HEK293 (cell line): ENCODE results near the gene HIP1.

Experiments used
- CTCF ChIA-PET: fragments of 350-600 bp; formaldehyde crosslinking; extraction: SDS; loops from one replicate; lab custom pipeline; 2021; ENCODE audit warnings: antibody characterized with exemption; lab: Yijun Ruan, JAX
- POLR2A ChIA-PET: fragments of 300-600 bp; formaldehyde crosslinking; extraction: SDS; loops from one replicate; lab custom pipeline; 2020; ENCODE audit warnings: antibody characterized with exemption, inconsistent platforms; lab: Yijun Ruan, JAX
- H3K27ac ChIP-seq: fragments of 200-500 bp; sonication (Bioruptor generic); 2 replicates; pipeline ENCODE4 v1.5.1; 2014; ENCODE audit warnings: low read depth, low read length, control low read depth, inconsistent platforms; ENCODE audit errors: extremely low read depth
- H3K36me3 ChIP-seq, 2 experiments: fragments of 200-500 bp in 1 of 2; sonication (Bioruptor generic) in 1 of 2; 1 replicate in 1 of 2; 2 replicates in 1 of 2; pipeline ENCODE4 v1.5.1; 2014 to 2017; ENCODE audit warnings: inconsistent platforms in 2 of 2, low read length in 2 of 2; ENCODE audit not compliant: control insufficient read depth in 2 of 2, insufficient read depth in 1 of 2
- H3K4me1 ChIP-seq: fragments of 200-500 bp; sonication (Bioruptor generic); 2 replicates; pipeline ENCODE4 v1.5.1; 2014; ENCODE audit warnings: mild to moderate bottlenecking, low read length, inconsistent platforms; ENCODE audit not compliant: control insufficient read depth, insufficient read depth
- H3K4me3 ChIP-seq: 2 replicates; pipeline ENCODE4 v1.5.1; 2011; ENCODE audit warnings: low read depth, mild to moderate bottlenecking, control low read depth, low read length, moderate library complexity
- H3K9me3 ChIP-seq: fragments of 200-500 bp; sonication (Bioruptor generic); 2 replicates; pipeline ENCODE4 v1.5.1; 2014; ENCODE audit warnings: low read depth, low read length, inconsistent platforms; ENCODE audit not compliant: control insufficient read depth, insufficient read depth
- CTCF ChIP-seq: fragments of 450-650 bp; formaldehyde crosslinking; IDR thresholded peaks from 2 replicates; pipeline ENCODE4 v1.5.1; 2016; ENCODE audit warnings: missing biosample characterization, missing genetic modification characterization
- GLIS1 ChIP-seq: fragments of 450-650 bp; formaldehyde crosslinking; IDR thresholded peaks from 2 replicates; pipeline ENCODE4 v1.5.1; 2016; ENCODE audit warnings: missing biosample characterization, missing genetic modification characterization
- HOXC10 ChIP-seq: sonication (generic); formaldehyde crosslinking; IDR thresholded peaks from 2 replicates; pipeline ENCODE4 v1.8.1; 2023; ENCODE audit warnings: mild to moderate bottlenecking, missing genetic modification reagents
- ZBTB21 ChIP-seq: fragments of 450-650 bp; formaldehyde crosslinking; IDR thresholded peaks from 2 replicates; pipeline ENCODE4 v1.5.1; 2017; ENCODE audit warnings: missing biosample characterization, missing genetic modification characterization
- ZEB2 ChIP-seq: fragments of 450-650 bp; formaldehyde crosslinking; IDR thresholded peaks from 2 replicates; pipeline ENCODE4 v1.5.1; 2016; ENCODE audit warnings: missing biosample characterization, missing genetic modification characterization
- ZNF146 ChIP-seq: fragments of 450-650 bp; formaldehyde crosslinking; IDR thresholded peaks from 2 replicates; pipeline ENCODE4 v1.5.1; 2016; ENCODE audit warnings: missing biosample characterization, missing genetic modification characterization
- ZNF174 ChIP-seq: fragments of 450-650 bp; formaldehyde crosslinking; IDR thresholded peaks from 2 replicates; pipeline ENCODE4 v1.5.0; 2017; ENCODE audit warnings: missing biosample characterization, mild to moderate bottlenecking, missing genetic modification characterization
- ZNF266 ChIP-seq: fragments of 450-650 bp; formaldehyde crosslinking; IDR thresholded peaks from 2 replicates; pipeline ENCODE4 v1.5.1; 2016; ENCODE audit warnings: missing biosample characterization, missing genetic modification characterization, low read depth
- ZNF324 ChIP-seq: fragments of 450-650 bp; formaldehyde crosslinking; IDR thresholded peaks from 2 replicates; pipeline ENCODE4 v1.5.1; 2016; ENCODE audit warnings: missing biosample characterization, missing genetic modification characterization
- ZNF335 ChIP-seq: fragments of 450-650 bp; formaldehyde crosslinking; conservative IDR thresholded peaks from 2 replicates; pipeline ENCODE4 v1.5.1; 2016; ENCODE audit warnings: missing biosample characterization, missing genetic modification characterization
- ZNF341 ChIP-seq: fragments of 450-650 bp; formaldehyde crosslinking; IDR thresholded peaks from 2 replicates; pipeline ENCODE4; 2016; ENCODE audit warnings: low read depth, missing biosample characterization, missing genetic modification characterization
- ZNF350 ChIP-seq: fragments of 450-650 bp; formaldehyde crosslinking; IDR thresholded peaks from 2 replicates; pipeline ENCODE4 v1.5.0; 2017; ENCODE audit warnings: missing biosample characterization, mild to moderate bottlenecking, missing genetic modification characterization
- ZNF391 ChIP-seq: fragments of 450-650 bp; formaldehyde crosslinking; IDR thresholded peaks from 2 replicates; pipeline ENCODE4 v1.5.1; 2016; ENCODE audit warnings: low read depth, missing biosample characterization, missing genetic modification characterization, borderline replicate concordance
- ZNF423 ChIP-seq: fragments of 450-650 bp; formaldehyde crosslinking; IDR thresholded peaks from 2 replicates; pipeline ENCODE4 v1.5.1; 2016; ENCODE audit warnings: missing biosample characterization, missing genetic modification characterization
- ZNF449 ChIP-seq: fragments of 450-650 bp; formaldehyde crosslinking; IDR thresholded peaks from 2 replicates; pipeline ENCODE4 v1.5.1; 2017; ENCODE audit warnings: missing biosample characterization, mild to moderate bottlenecking, missing genetic modification characterization, moderate library complexity
- ZNF510 ChIP-seq: fragments of 450-650 bp; formaldehyde crosslinking; IDR thresholded peaks from 2 replicates; pipeline ENCODE4 v1.5.1; 2018; ENCODE audit warnings: mild to moderate bottlenecking, missing genetic modification characterization, missing biosample characterization; ENCODE audit not compliant: insufficient replicate concordance
- ZNF555 ChIP-seq: fragments of 450-650 bp; formaldehyde crosslinking; conservative IDR thresholded peaks from 2 replicates; pipeline ENCODE4 v1.5.1; 2017; ENCODE audit warnings: missing biosample characterization, mild to moderate bottlenecking, missing genetic modification characterization, inconsistent platforms
- ZNF558 ChIP-seq: fragments of 450-650 bp; formaldehyde crosslinking; IDR thresholded peaks from 2 replicates; pipeline ENCODE4 v1.5.1; 2016; ENCODE audit warnings: missing biosample characterization, missing genetic modification characterization
- ZNF621 ChIP-seq: fragments of 450-650 bp; formaldehyde crosslinking; IDR thresholded peaks from 2 replicates; pipeline ENCODE4 v1.5.1; 2017; ENCODE audit warnings: missing biosample characterization, missing genetic modification characterization
- ZNF660 ChIP-seq: fragments of 450-650 bp; IDR thresholded peaks from 2 replicates; pipeline ENCODE4 v1.5.1; 2018; ENCODE audit warnings: missing biosample characterization, mild to moderate bottlenecking, missing genetic modification characterization
- ZNF670 ChIP-seq: fragments of 450-650 bp; formaldehyde crosslinking; IDR thresholded peaks from 2 replicates; pipeline ENCODE4 v1.5.1; 2016; ENCODE audit warnings: missing biosample characterization, missing genetic modification characterization, low read depth
- ZNF768 ChIP-seq: fragments of 450-650 bp; formaldehyde crosslinking; IDR thresholded peaks from 2 replicates; pipeline ENCODE4 v1.5.1; 2018; ENCODE audit warnings: missing biosample characterization, mild to moderate bottlenecking, missing genetic modification characterization
- ZNF777 ChIP-seq: fragments of 450-650 bp; formaldehyde crosslinking; IDR thresholded peaks from 2 replicates; pipeline ENCODE4 v1.5.1; 2017; ENCODE audit warnings: missing biosample characterization, missing genetic modification characterization, borderline replicate concordance
- ZNF830 ChIP-seq: fragments of 450-650 bp; IDR thresholded peaks from 2 replicates; pipeline ENCODE4 v1.5.0; 2018; ENCODE audit warnings: missing biosample characterization, missing genetic modification characterization, low read depth, mild to moderate bottlenecking, moderate library complexity
- TF ChIP-seq, protein P1 (sequence below): fragments of 450-650 bp; formaldehyde crosslinking; IDR thresholded peaks from 2 replicates; pipeline ENCODE4 v1.5.1; 2016; ENCODE audit warnings: missing biosample characterization, missing genetic modification characterization
- TF ChIP-seq, protein P2 (sequence below): fragments of 450-650 bp; formaldehyde crosslinking; IDR thresholded peaks from 2 replicates; pipeline ENCODE4 v1.5.1; 2016; ENCODE audit warnings: missing biosample characterization, missing genetic modification characterization
- TF ChIP-seq, protein P3 (sequence below): fragments of 450-650 bp; formaldehyde crosslinking; IDR thresholded peaks from 2 replicates; pipeline ENCODE4 v1.5.1; 2017; ENCODE audit warnings: missing biosample characterization, missing genetic modification characterization
- TF ChIP-seq, protein P4 (sequence below): IDR thresholded peaks from 2 replicates; pipeline ENCODE4 v1.6.1; 2011; ENCODE audit warnings: mild to moderate bottlenecking, low read depth, low read length, borderline replicate concordance

The HIP1 gene

DNA sequence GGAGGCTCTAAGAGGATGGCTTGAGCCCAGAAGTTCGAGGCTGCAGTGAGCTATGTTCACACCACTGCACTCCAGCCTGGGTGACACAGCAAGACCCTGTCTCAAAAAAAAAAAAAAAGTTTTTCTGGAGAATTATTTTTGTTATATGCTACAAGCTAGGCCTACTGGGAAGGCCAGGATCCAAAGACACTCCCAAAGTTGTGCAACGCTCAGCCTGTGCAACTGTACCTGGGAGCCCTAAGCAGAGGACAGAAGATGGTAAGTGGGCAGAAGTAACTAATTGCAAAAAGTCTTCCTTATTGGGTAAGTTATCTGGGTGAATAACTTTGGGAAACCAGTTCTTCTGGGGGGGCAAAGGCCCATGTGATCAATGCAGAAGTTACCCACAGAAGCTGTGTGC, 17.3 kb downstream of the HIP1 start:
- CTCF ChIA-PET: interaction anchor here (0.6 to 1.6 kb wide), 2 partner anchors 9 to 41 kb away, joined by 3 to 4 read pairs; no protein-coding TSS in a partner anchor
- H3K36me3 ChIP-seq: no peaks in the 10 kb centered on the region
- H3K9me3 ChIP-seq: no peaks in the 10 kb centered on the region
- no peak for TF ChIP-seq ZNF146 (tag by site-specific recombination)
- TF ChIP-seq, protein P1, sequence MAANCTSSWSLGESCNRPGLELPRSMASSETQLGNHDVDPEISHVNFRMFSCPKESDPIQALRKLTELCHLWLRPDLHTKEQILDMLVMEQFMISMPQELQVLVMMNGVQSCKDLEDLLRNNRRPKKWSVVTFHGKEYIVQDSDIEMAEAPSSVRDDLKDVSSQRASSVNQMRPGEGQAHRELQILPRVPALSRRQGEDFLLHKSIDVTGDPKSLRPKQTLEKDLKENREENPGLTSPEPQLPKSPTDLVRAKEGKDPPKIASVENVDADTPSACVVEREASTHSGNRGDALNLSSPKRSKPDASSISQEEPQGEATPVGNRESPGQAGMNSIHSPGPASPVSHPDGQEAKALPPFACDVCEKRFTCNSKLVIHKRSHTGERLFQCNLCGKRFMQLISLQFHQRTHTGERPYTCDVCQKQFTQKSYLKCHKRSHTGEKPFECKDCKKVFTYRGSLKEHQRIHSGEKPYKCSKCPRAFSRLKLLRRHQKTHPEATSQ (tag by site-specific recombination): no peak
- no peak for TF ChIP-seq ZNF350 (tag by site-specific recombination)
- no peak for TF ChIP-seq ZNF660 (tag by site-specific recombination)
- no peak for TF ChIP-seq ZNF768
- no peak for TF ChIP-seq ZNF391 (tag by site-specific recombination)
- no peak for TF ChIP-seq ZNF670 (tag by site-specific recombination)
- no peak for TF ChIP-seq ZNF830
- TF ChIP-seq, protein P2, sequence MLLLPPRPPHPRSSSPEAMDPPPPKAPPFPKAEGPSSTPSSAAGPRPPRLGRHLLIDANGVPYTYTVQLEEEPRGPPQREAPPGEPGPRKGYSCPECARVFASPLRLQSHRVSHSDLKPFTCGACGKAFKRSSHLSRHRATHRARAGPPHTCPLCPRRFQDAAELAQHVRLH (tag by site-specific recombination): no peak
- no peak for TF ChIP-seq CTCF (tag by site-specific recombination)
- no peak for TF ChIP-seq ZNF174 (tag by site-specific recombination)
- no peak overlapping the region for H3K4me3 ChIP-seq
- POLR2A ChIA-PET: no interaction called here
- H3K27ac ChIP-seq: no peak overlapping the region
- no peaks in the 10 kb centered on the region for H3K4me1 ChIP-seq

GRCh38 chr7:75719626-75720025, 19.1 kb downstream of the HIP1 start:
- no peak overlapping the region for H3K27ac ChIP-seq
- H3K4me3 ChIP-seq: no peak overlapping the region
- ChIA-PET POLR2A (no interaction called here), CTCF (no interaction called here)
- no peaks in the 10 kb centered on the region for H3K9me3 ChIP-seq
- TF ChIP-seq, protein P3, sequence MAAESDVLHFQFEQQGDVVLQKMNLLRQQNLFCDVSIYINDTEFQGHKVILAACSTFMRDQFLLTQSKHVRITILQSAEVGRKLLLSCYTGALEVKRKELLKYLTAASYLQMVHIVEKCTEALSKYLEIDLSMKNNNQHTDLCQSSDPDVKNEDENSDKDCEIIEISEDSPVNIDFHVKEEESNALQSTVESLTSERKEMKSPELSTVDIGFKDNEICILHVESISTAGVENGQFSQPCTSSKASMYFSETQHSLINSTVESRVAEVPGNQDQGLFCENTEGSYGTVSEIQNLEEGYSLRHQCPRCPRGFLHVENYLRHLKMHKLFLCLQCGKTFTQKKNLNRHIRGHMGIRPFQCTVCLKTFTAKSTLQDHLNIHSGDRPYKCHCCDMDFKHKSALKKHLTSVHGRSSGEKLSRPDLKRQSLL (tag by site-specific recombination): no peak
- TF ChIP-seq ZNF266 (tag by site-specific recombination): no peak
- TF ChIP-seq ZNF510: no peak
- no peak for TF ChIP-seq ZNF449 (tag by site-specific recombination)
- TF ChIP-seq, protein P4, sequence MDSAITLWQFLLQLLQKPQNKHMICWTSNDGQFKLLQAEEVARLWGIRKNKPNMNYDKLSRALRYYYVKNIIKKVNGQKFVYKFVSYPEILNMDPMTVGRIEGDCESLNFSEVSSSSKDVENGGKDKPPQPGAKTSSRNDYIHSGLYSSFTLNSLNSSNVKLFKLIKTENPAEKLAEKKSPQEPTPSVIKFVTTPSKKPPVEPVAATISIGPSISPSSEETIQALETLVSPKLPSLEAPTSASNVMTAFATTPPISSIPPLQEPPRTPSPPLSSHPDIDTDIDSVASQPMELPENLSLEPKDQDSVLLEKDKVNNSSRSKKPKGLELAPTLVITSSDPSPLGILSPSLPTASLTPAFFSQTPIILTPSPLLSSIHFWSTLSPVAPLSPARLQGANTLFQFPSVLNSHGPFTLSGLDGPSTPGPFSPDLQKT: no peak
- TF ChIP-seq ZBTB21: no peak
- TF ChIP-seq GLIS1: no peak
- TF ChIP-seq ZNF558 (tag by site-specific recombination): no peak
- TF ChIP-seq HOXC10 (CRISPR knock-in tag): no peak
- TF ChIP-seq ZNF555: no peak
- no peak for TF ChIP-seq ZNF335 (tag by site-specific recombination)
- TF ChIP-seq ZNF621 (tag by site-specific recombination): no peak
- TF ChIP-seq ZNF777 (tag by site-specific recombination): no peak
- no peak for TF ChIP-seq ZNF341 (tag by site-specific recombination)
- no peak for TF ChIP-seq ZEB2 (tag by site-specific recombination)
- no peak for TF ChIP-seq ZNF423 (tag by site-specific recombination)
- TF ChIP-seq ZNF324: no peak
- H3K4me1 ChIP-seq: no peaks in the 10 kb centered on the region
- H3K36me3 ChIP-seq: no peaks in the 10 kb centered on the region
